Measurements from ENCODE around the gene INO80.

- TF ChIP-seq CTCF (conservative IDR thresholded peaks at IDR 0.05 in 1 of 2, IDR thresholded peaks at IDR 0.05 in 1 of 2; ENCODE audit: low read depth in 1 of 2, low read length in 2 of 2) (no peak), EZH2 (IDR thresholded peaks at IDR 0.05; ENCODE audit: low read length, missing control alignments) (no peak)
Observed at GRCh38 chr15:40932649-40933516, 183.2 kb downstream of the INO80 start.

Data from fibroblast of lung (primary cell).